ENCODE measurements around the gene AGBL3. TPM values are rescaled to one million over a fixed set of nuclear protein-coding genes. Genes with fewer than 3 reads are reported as not detected.

AGBL3 gene
- total and polyA plus RNA-seq, 9 of the 15 experiments (the other 6 are each of a cell fraction or from before 2014, with no cell fraction given), result 0.54 to 2.9 (median 1.7) TPM

DNA sequence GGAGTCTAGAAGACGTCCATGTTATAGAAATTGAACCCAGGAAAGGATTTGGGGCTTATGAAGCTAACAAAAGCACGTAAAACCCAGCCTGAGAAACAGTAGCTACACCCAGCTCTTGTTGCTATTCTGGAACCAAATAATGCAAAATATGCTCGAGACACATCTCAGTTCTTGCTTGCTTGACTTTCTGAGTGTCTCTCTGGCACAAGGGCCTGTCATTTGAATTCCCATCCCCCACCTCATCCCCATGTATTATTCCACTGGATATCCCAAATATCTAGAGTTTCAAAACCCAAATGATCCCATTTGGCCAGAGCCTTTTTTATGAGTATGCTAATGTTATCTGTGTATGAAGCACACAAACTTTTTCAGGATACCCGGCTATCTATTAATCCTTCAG, 48.2 kb upstream of the AGBL3 start (continued):
- no peak for TF ChIP-seq ZNF41 (CRISPR knock-in tag; conservative IDR thresholded peaks at IDR 0.05)
- no peak for TF ChIP-seq ETV6 (IDR thresholded peaks at IDR 0.05; ENCODE audit: borderline replicate concordance in 1 of 2, low read depth in 2 of 2, low read length in 1 of 2)
- TF ChIP-seq ETV6 (CRISPR knock-in tag; IDR thresholded peaks at IDR 0.05; ENCODE audit: borderline replicate concordance), result no peak
- no peak for TF ChIP-seq KDM4B (IDR thresholded peaks at IDR 0.05; ENCODE audit: borderline replicate concordance in 2 of 2, low read depth in 1 of 2)

DNA sequence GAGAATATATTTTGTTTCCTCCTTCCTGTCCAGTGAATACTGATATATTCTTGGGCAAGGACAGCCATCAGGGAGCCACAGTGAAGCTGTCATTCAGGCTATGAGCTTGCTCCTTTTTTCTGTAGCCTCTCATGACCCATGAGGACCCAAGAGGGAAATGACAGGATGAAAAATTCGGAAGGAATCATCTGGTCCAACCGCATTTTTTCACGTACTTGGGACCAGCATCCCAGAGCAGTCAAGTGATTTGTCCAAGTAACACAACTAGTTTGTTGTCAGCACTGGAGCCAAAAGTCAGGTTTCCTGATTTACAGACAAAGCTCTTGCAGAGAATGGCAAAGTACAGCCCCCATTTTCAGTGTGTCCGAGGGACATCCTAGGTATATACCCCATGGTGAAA, 47.2 kb upstream of the AGBL3 start:
- Histone ChIP-seq H3K9me3 (replicated peaks; ENCODE audit: control insufficient read depth, insufficient read depth, low read depth, low read length) (no peaks in the 10 kb centered on the region), H3K79me2 (ENCODE audit: control insufficient read depth, insufficient read depth, low read length) (no peaks in the 10 kb centered on the region), H3K4me1 (replicated peaks in 1 of 2; ENCODE audit: control insufficient read depth in 2 of 2, insufficient read depth in 2 of 2, low read length in 2 of 2) (no peaks in the 10 kb centered on the region), H3K9ac (ENCODE audit: insufficient read depth in 1 of 2, low read depth in 2 of 2, low read length in 2 of 2) (no peak overlapping the region), H3K36me3 (ENCODE audit: control insufficient read depth, insufficient read depth, low read length) (no peaks in the 10 kb centered on the region), H3K27me3 (ENCODE audit: control insufficient read depth in 2 of 2, insufficient read depth in 2 of 2, low read length in 2 of 2) (peaks cover 11 to 22% of the 10 kb centered on the region in 2 experiments; a peak in 4 of 5 replicates), H3K4me3 (no peak overlapping the region), H3K27ac (ENCODE audit: extremely low read depth, low read depth, low read length) (no peak overlapping the region), H3K9me1 (ENCODE audit: control insufficient read depth, insufficient read depth, low read length) (no peaks in the 10 kb centered on the region), H4K20me1 (replicated peaks; ENCODE audit: control insufficient read depth, insufficient read depth, low read length) (no peaks in the 10 kb centered on the region), H3K4me2 (ENCODE audit: insufficient read depth, low read length) (no peak overlapping the region), H2AFZ (ENCODE audit: low read depth, low read length) (no peak overlapping the region)
- CTCF ChIA-PET (ENCODE audit: low intra/inter-chr PET ratio), result no interaction called here
- FAIRE-seq (no peak), DNase-seq (ENCODE audit: extremely low read depth in 1 of 4, low spot score in 3 of 4) (no peak), ATAC-seq (no peak)
- TF ChIP-seq TAF9B (IDR thresholded peaks at IDR 0.05; ENCODE audit: partially characterized antibody) (no peak), ZNF41 (CRISPR knock-in tag; conservative IDR thresholded peaks at IDR 0.05) (no peak), FOXP1 (CRISPR knock-in tag; IDR thresholded peaks at IDR 0.05) (no peak), FUS (optimal IDR thresholded peaks at IDR 0.05; ENCODE audit: low read depth, low read length) (no peak), PHF20 (IDR thresholded peaks at IDR 0.05; ENCODE audit: partially characterized antibody) (no peak), SMARCE1 (IDR thresholded peaks at IDR 0.05) (no peak), ZNF324 (CRISPR knock-in tag; IDR thresholded peaks at IDR 0.05) (no peak), SIX5 (IDR thresholded peaks at IDR 0.05; ENCODE audit: borderline replicate concordance in 1 of 2, insufficient read depth in 1 of 2, low read depth in 1 of 2, low read length in 2 of 2) (no peak), MTA1 (IDR thresholded peaks at IDR 0.05; ENCODE audit: borderline replicate concordance) (no peak), PHB2 (IDR thresholded peaks at IDR 0.05; ENCODE audit: low read depth) (no peak), TAF7 (tag; IDR thresholded peaks at IDR 0.05) (no peak), ZBTB34 (CRISPR knock-in tag; IDR thresholded peaks at IDR 0.05) (no peak)
- TF ChIP-seq, protein P1, sequence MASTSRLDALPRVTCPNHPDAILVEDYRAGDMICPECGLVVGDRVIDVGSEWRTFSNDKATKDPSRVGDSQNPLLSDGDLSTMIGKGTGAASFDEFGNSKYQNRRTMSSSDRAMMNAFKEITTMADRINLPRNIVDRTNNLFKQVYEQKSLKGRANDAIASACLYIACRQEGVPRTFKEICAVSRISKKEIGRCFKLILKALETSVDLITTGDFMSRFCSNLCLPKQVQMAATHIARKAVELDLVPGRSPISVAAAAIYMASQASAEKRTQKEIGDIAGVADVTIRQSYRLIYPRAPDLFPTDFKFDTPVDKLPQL (IDR thresholded peaks at IDR 0.05; ENCODE audit: extremely low read depth, insufficient read length), result no peak
- TF ChIP-seq, protein P2, sequence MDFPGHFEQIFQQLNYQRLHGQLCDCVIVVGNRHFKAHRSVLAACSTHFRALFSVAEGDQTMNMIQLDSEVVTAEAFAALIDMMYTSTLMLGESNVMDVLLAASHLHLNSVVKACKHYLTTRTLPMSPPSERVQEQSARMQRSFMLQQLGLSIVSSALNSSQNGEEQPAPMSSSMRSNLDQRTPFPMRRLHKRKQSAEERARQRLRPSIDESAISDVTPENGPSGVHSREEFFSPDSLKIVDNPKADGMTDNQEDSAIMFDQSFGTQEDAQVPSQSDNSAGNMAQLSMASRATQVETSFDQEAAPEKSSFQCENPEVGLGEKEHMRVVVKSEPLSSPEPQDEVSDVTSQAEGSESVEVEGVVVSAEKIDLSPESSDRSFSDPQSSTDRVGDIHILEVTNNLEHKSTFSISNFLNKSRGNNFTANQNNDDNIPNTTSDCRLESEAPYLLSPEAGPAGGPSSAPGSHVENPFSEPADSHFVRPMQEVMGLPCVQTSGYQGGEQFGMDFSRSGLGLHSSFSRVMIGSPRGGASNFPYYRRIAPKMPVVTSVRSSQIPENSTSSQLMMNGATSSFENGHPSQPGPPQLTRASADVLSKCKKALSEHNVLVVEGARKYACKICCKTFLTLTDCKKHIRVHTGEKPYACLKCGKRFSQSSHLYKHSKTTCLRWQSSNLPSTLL (IDR thresholded peaks at IDR 0.05), result no peak
- no TSS peak for BruUV-seq (replicated peaks)
- in situ Hi-C loops (cut with MboI), result no loop called here
- intact Hi-C loops (cut with micrococcal nuclease), result no loop called here
- POLR2A ChIA-PET, result no interaction called here
- 3% methylated on average over 4 of the region's 4 CpGs for WGBS (ENCODE audit: insufficient coverage, low coverage, missing lambda C conversion rate)
